GM23248 (cell line): ENCODE measurements around the gene CSMD2.

Experiments
- EZH2 ChIP-seq: fragments of 200-600 bp; sonication (generic); IDR thresholded peaks from 2 replicates; pipeline ENCODE4 v1.6.1; 2018; ENCODE audit warnings: antibody characterized with exemption, mild to moderate bottlenecking; ENCODE audit not compliant: insufficient read depth, poor library complexity, severe bottlenecking
- EZH2phosphoT487 ChIP-seq: fragments of 200-600 bp; sonication (generic); IDR thresholded peaks from 2 replicates; pipeline ENCODE4 v1.6.1; 2018; ENCODE audit warnings: antibody characterized with exemption, moderate library complexity, mild to moderate bottlenecking, low read depth; ENCODE audit not compliant: insufficient read depth

DNA sequence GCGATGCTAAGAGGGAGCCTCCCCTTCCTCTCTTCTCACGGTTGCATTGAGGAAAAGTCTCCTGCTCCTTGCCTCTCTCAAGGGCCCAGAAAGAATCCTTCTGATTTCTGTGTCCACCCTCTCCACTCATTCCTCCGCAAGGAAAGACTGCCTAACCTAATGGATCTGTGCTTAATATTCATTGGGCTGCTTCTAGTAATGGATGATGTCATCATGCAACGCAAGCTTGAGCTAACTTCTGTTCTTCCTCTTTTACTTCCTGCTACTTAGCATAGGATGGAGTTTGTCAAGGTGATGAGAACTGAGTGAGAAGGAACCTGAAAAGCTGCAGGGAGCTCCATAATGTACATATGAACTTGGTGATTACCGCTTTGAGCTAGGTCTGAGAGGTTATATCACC, 336.4 kb downstream of the CSMD2 start:
- TF ChIP-seq EZH2phosphoT487 (no peak), EZH2 (no peak)
